ENCODE data around the gene ALDH3B1.

Gene ALDH3B1

GRCh38 chr11:67996622-67997474 is 13.3 kb upstream of the ALDH3B1 start:
- DNase-seq: peak; percentile 66
- TF ChIP-seq CTCF (IDR thresholded peaks at IDR 0.05; ENCODE audit: low read depth, low read length): no peak

GRCh38 chr11:67997475-67997921 is 12.6 kb upstream of the ALDH3B1 start:
- Histone ChIP-seq H3K27me3 (ENCODE audit: insufficient read depth, low read depth, severe bottlenecking) (no peaks in the 10 kb centered on the region), H3K9me3 (ENCODE audit: severe bottlenecking) (no peaks in the 10 kb centered on the region), H3K4me3 (ENCODE audit: low read depth, low read length) (no peak overlapping the region), H3K27ac (no peak overlapping the region), H3K36me3 (no peaks in the 10 kb centered on the region)
- no peak for TF ChIP-seq CTCF (IDR thresholded peaks at IDR 0.05; ENCODE audit: low read depth, low read length)
- no peak for DNase-seq

More at GRCh38 chr11:67996622-67997474, 13.3 kb upstream of the ALDH3B1 start:
- no peak overlapping the region for H3K4me3 ChIP-seq (ENCODE audit: low read depth, low read length)
- H3K27ac ChIP-seq: no peak overlapping the region
- H3K9me3 ChIP-seq (ENCODE audit: severe bottlenecking): no peaks in the 10 kb centered on the region
- H3K36me3 ChIP-seq: no peaks in the 10 kb centered on the region
- H3K27me3 ChIP-seq (ENCODE audit: insufficient read depth, low read depth, severe bottlenecking): no peaks in the 10 kb centered on the region

- H3K4me3 ChIP-seq (ENCODE audit: low read depth, low read length): no peak overlapping the region
- H3K9me3 ChIP-seq (ENCODE audit: severe bottlenecking): no peaks in the 10 kb centered on the region
- DNase-seq: no peak
- no peaks in the 10 kb centered on the region for H3K27me3 ChIP-seq (ENCODE audit: insufficient read depth, low read depth, severe bottlenecking)
- no peaks in the 10 kb centered on the region for H3K36me3 ChIP-seq
- no peak overlapping the region for H3K27ac ChIP-seq
- no peak for TF ChIP-seq CTCF (IDR thresholded peaks at IDR 0.05; ENCODE audit: low read depth, low read length)
Measured at GRCh38 chr11:67998150-67999045, 11.7 kb upstream of the ALDH3B1 start.

GRCh38 chr11:67999201-67999629 is 10.9 kb upstream of the ALDH3B1 start:
- no peaks in the 10 kb centered on the region for H3K9me3 ChIP-seq (ENCODE audit: severe bottlenecking)
- no peaks in the 10 kb centered on the region for H3K27me3 ChIP-seq (ENCODE audit: insufficient read depth, low read depth, severe bottlenecking)
- H3K27ac ChIP-seq: no peak overlapping the region
- no peak for DNase-seq
- no peak overlapping the region for H3K4me3 ChIP-seq (ENCODE audit: low read depth, low read length)
- no peaks in the 10 kb centered on the region for H3K36me3 ChIP-seq
- no peak for TF ChIP-seq CTCF (IDR thresholded peaks at IDR 0.05; ENCODE audit: low read depth, low read length)

DNA sequence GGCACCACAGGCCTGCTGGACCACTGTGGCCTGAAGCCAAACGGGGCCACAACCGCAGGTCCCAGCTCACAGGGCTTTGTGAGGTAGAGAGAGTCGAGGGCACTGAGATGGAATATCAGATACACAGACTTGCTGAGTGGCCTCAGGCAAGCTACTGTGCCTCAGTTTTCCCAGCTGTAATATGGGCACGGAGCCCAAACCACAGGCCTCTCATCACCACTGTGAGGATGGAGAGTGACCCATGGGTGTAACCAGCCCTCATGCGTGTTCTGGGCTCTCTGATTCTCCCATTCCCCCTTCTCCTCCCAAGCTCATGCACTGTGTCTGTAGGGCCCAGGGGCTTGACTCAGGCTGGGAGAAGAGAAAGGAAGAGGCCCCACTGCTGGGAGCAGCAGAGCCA is 10.4 kb upstream of the ALDH3B1 start:
- no peak for DNase-seq
- H3K36me3 ChIP-seq: no peaks in the 10 kb centered on the region
- no peaks in the 10 kb centered on the region for H3K27me3 ChIP-seq (ENCODE audit: insufficient read depth, low read depth, severe bottlenecking)
- H3K4me3 ChIP-seq (ENCODE audit: low read depth, low read length): no peak overlapping the region
- no peak for TF ChIP-seq CTCF (IDR thresholded peaks at IDR 0.05; ENCODE audit: low read depth, low read length)
- H3K9me3 ChIP-seq (ENCODE audit: severe bottlenecking): no peaks in the 10 kb centered on the region
- H3K27ac ChIP-seq: no peak overlapping the region
